Karpas-422 (cell line): ENCODE data around the gene ZNF639. TPM values are rescaled to one million over a fixed set of nuclear protein-coding genes. Genes with fewer than 3 reads are reported as not detected.

Source experiments
- DNase-seq: peaks from one replicate; pipeline ENCODE4 v3.0.0-alpha.2; 2015
- H2AFZ ChIP-seq: fragments of 200-600 bp; sonication (generic); 2 replicates; pipeline ENCODE4 v1.6.1; 2014; ENCODE audit warnings: antibody characterized with exemption, low read length, mixed read lengths
- H3K27ac ChIP-seq: fragments of 200-600 bp; sonication (generic); 2 replicates; pipeline ENCODE4 v1.5.1; 2014; ENCODE audit warnings: mild to moderate bottlenecking, low read length, moderate library complexity
- H3K27me3 ChIP-seq: fragments of 200-600 bp; sonication (generic); 2 replicates; pipeline ENCODE4 v1.6.1; 2014; ENCODE audit warnings: low read length, mixed read lengths
- H3K36me3 ChIP-seq: fragments of 200-600 bp; sonication (generic); 2 replicates; pipeline ENCODE4 v1.6.1; 2014; ENCODE audit warnings: low read length, mixed read lengths; ENCODE audit not compliant: insufficient read depth
- H3K4me1 ChIP-seq: fragments of 200-600 bp; sonication (generic); 2 replicates; pipeline ENCODE4 v1.6.1; 2014; ENCODE audit warnings: mild to moderate bottlenecking, low read length, mixed read lengths
- H3K4me2 ChIP-seq: fragments of 200-600 bp; sonication (generic); 2 replicates; pipeline ENCODE4 v1.6.1; 2014; ENCODE audit warnings: low read length, low read depth, mild to moderate bottlenecking; ENCODE audit not compliant: poor library complexity, severe bottlenecking
- H3K4me3 ChIP-seq: fragments of 200-600 bp; sonication (generic); 2 replicates; pipeline ENCODE4 v1.5.1; 2014; ENCODE audit warnings: mild to moderate bottlenecking, antibody characterized with exemption, low read length, mixed read lengths
- H3K79me2 ChIP-seq: fragments of 200-600 bp; sonication (generic); 2 replicates; pipeline ENCODE4 v1.6.1; 2014; ENCODE audit warnings: mild to moderate bottlenecking, low read length, mixed read lengths
- H3K9ac ChIP-seq: fragments of 200-600 bp; sonication (generic); 2 replicates; pipeline ENCODE4 v1.6.0; 2014; ENCODE audit warnings: low read length
- H3K9me2 ChIP-seq: fragments of 200-600 bp; sonication (generic), shearing (Covaris generic); replicated peaks from 2 replicates; pipeline ENCODE4 v1.6.0; 2014; ENCODE audit warnings: mild to moderate bottlenecking, low read length, moderate library complexity; ENCODE audit not compliant: insufficient read depth
- H3K9me3 ChIP-seq: fragments of 300-700, 200-600 bp; sonication (generic); 2 replicates; pipeline ENCODE4 v1.6.1; 2014; ENCODE audit warnings: low read length, mixed read lengths
- H4K20me1 ChIP-seq: fragments of 200-600 bp; sonication (generic); 2 replicates; pipeline ENCODE4 v1.6.1; 2014; ENCODE audit warnings: mild to moderate bottlenecking, antibody characterized with exemption, low read length, low read depth; ENCODE audit not compliant: insufficient read depth
- total RNA-seq: library from RNA; depleted of rRNA; stranded (reverse); fragments of >200 nt; shearing (Covaris generic); gene quantifications from 2 replicates; pipeline ENCODE4 v1.2.3, GENCODE V29; 2014; ENCODE audit warnings: low replicate concordance

The ZNF639 gene
- total RNA-seq, 1 experiment from 2014 or later, result 70.8 TPM

- H3K4me1 ChIP-seq, result peaks cover 30% of the 10 kb centered on the region
- no peaks in the 10 kb centered on the region for H3K9me3 ChIP-seq
- H2AFZ ChIP-seq, result peak overlapping the region; percentile 97; the same call in 1 of the 2 replicates
- H3K9me2 ChIP-seq, result no peaks in the 10 kb centered on the region
- DNase-seq, result peak; percentile 87
- H3K4me2 ChIP-seq, result peak overlapping the region; percentile 94
- peaks cover 21% of the 10 kb centered on the region for H3K36me3 ChIP-seq
- peak overlapping the region; percentile 37 for H3K27ac ChIP-seq
- 0 out of 2 replicates have a peak, but pooled peaks cover 7% of the 10 kb centered on the region for H4K20me1 ChIP-seq
- H3K27me3 ChIP-seq, result no peaks in the 10 kb centered on the region
- H3K79me2 ChIP-seq, result peaks cover 53% of the 10 kb centered on the region
- peak overlapping the region; percentile 95 for H3K9ac ChIP-seq
- H3K4me3 ChIP-seq, result peak overlapping the region; percentile 86
Measured at GRCh38 chr3:179323197-179324110, 623 bp downstream of the ZNF639 start.

GRCh38 chr3:179324270-179324754, 1.5 kb downstream of the ZNF639 start:
- Histone ChIP-seq H2AFZ (no peak overlapping the region), H3K9me2 (no peaks in the 10 kb centered on the region), H3K4me2 (peak overlapping the region; percentile 94), H3K36me3 (peaks cover 29% of the 10 kb centered on the region), H3K79me2 (peaks cover 61% of the 10 kb centered on the region), H3K27me3 (no peaks in the 10 kb centered on the region), H3K27ac (peak overlapping the region; percentile 37), H3K9me3 (no peaks in the 10 kb centered on the region), H4K20me1 (0 out of 2 replicates have a peak, but pooled peaks cover 7% of the 10 kb centered on the region), H3K4me3 (peak overlapping the region; percentile 86), H3K9ac (peak overlapping the region; percentile 95), H3K4me1 (peaks cover 30% of the 10 kb centered on the region)
- peak; percentile 74 for DNase-seq

GRCh38 chr3:179330438-179330837, 7.6 kb downstream of the ZNF639 start:
- DNase-seq, result no peak
- no peak overlapping the region for H3K9ac ChIP-seq
- no peaks in the 10 kb centered on the region for H3K9me3 ChIP-seq
- no peaks in the 10 kb centered on the region for H3K9me2 ChIP-seq
- no peak overlapping the region for H2AFZ ChIP-seq
- no peaks in the 10 kb centered on the region for H3K27me3 ChIP-seq
- H3K27ac ChIP-seq, result no peak overlapping the region
- H4K20me1 ChIP-seq, result 0 out of 2 replicates have a peak, but pooled peaks cover 2% of the 10 kb centered on the region
- peaks cover 78% of the 10 kb centered on the region for H3K36me3 ChIP-seq
- H3K4me2 ChIP-seq, result no peak overlapping the region
- peaks cover 78% of the 10 kb centered on the region for H3K79me2 ChIP-seq
- H3K4me3 ChIP-seq, result no peak overlapping the region
- H3K4me1 ChIP-seq, result no peaks in the 10 kb centered on the region

GRCh38 chr3:179332240-179332639, 9.4 kb downstream of the ZNF639 start:
- peaks cover 60% of the 10 kb centered on the region for H3K79me2 ChIP-seq
- no peaks in the 10 kb centered on the region for H3K4me1 ChIP-seq
- H3K4me2 ChIP-seq, result no peak overlapping the region
- H4K20me1 ChIP-seq, result 0 out of 2 replicates have a peak, but pooled peaks cover 2% of the 10 kb centered on the region
- H3K36me3 ChIP-seq, result peaks cover 87% of the 10 kb centered on the region
- H3K27me3 ChIP-seq, result no peaks in the 10 kb centered on the region
- no peak overlapping the region for H3K9ac ChIP-seq
- no peak for DNase-seq
- H3K27ac ChIP-seq, result no peak overlapping the region
- H2AFZ ChIP-seq, result no peak overlapping the region
- no peaks in the 10 kb centered on the region for H3K9me3 ChIP-seq
- H3K9me2 ChIP-seq, result no peaks in the 10 kb centered on the region
- no peak overlapping the region for H3K4me3 ChIP-seq

- Histone ChIP-seq H3K9me3 (no peaks in the 10 kb centered on the region), H3K4me2 (no peak overlapping the region), H2AFZ (no peak overlapping the region), H3K4me3 (no peak overlapping the region), H3K9ac (no peak overlapping the region), H3K4me1 (no peaks in the 10 kb centered on the region), H3K27me3 (no peaks in the 10 kb centered on the region), H3K9me2 (no peaks in the 10 kb centered on the region), H3K79me2 (peaks cover 52% of the 10 kb centered on the region), H3K27ac (no peak overlapping the region), H3K36me3 (peaks cover 78% of the 10 kb centered on the region), H4K20me1 (no peaks in the 10 kb centered on the region)
- no peak for DNase-seq
Measured at GRCh38 chr3:179333084-179333483, 10.3 kb downstream of the ZNF639 start.

- Histone ChIP-seq H3K9me2 (no peaks in the 10 kb centered on the region), H4K20me1 (no peaks in the 10 kb centered on the region), H3K27ac (no peak overlapping the region), H3K27me3 (no peaks in the 10 kb centered on the region), H3K79me2 (peaks cover 27% of the 10 kb centered on the region), H2AFZ (no peak overlapping the region), H3K9ac (no peak overlapping the region), H3K9me3 (no peaks in the 10 kb centered on the region), H3K4me2 (no peak overlapping the region), H3K36me3 (peaks cover 50% of the 10 kb centered on the region), H3K4me1 (no peaks in the 10 kb centered on the region), H3K4me3 (no peak overlapping the region)
- DNase-seq, result no peak
Measured at GRCh38 chr3:179336345-179336929, 13.6 kb downstream of the ZNF639 start.

GRCh38 chr3:179347345-179348194, 24.7 kb downstream of the ZNF639 start, which contains the start of gene MFN1:
Gene MFN1 (plus strand): TSS chr3:179347709. CDS start chr3:179348852, 1,143 bp downstream.
- H2AFZ ChIP-seq, result peak within 1 kb of the TSS; percentile 90

More at GRCh38 chr3:179347345-179348194, 24.7 kb downstream of the ZNF639 start, which contains the start of gene MFN1:
- peaks cover 32% of the 10 kb centered on the region for H3K4me1 ChIP-seq
- H3K9me2 ChIP-seq, result no peaks in the 10 kb centered on the region
- H3K27me3 ChIP-seq, result no peaks in the 10 kb centered on the region
- peaks cover 38% of the 10 kb centered on the region for H3K79me2 ChIP-seq
- H3K36me3 ChIP-seq, result peaks cover 17% of the 10 kb centered on the region
- H3K9ac ChIP-seq, result peak within 1 kb of the TSS; percentile 78
- peak; percentile 96 for DNase-seq
- peak within 1 kb of the TSS; percentile 83 for H3K4me3 ChIP-seq
- H3K9me3 ChIP-seq, result no peaks in the 10 kb centered on the region
- H3K4me2 ChIP-seq, result peak within 1 kb of the TSS; percentile 76
- H3K27ac ChIP-seq, result peak within 1 kb of the TSS; percentile 81
- H4K20me1 ChIP-seq, result no peaks in the 10 kb centered on the region
